Measurements from ENCODE around the gene OSTN. TPM values are rescaled to one million over a fixed set of nuclear protein-coding genes. Genes with fewer than 3 reads are reported as not detected.

OSTN gene
- total RNA-seq, 2 donors from 2014 or later: 0.09 TPM; not detected in 1

DNA sequence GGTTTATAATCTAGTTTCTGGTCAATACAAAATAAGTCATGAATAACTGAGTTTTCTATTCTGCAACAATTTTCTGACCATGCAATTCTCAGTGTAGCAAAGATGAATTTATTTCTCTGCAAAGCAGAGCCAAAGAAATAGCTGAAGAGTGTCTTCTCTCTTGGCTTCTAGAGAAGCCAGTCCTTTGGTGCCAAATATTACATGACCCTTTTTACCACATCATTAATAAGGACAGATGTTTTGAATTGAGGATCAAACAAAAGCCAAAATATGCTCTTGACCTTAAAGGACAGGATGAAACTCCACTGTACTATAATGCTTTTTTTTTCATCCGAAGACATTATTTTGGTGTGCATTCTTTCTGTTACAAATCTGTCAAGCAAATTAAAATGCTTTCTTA lies 40.2 kb upstream of the OSTN start:
- Histone ChIP-seq H3K36me3 (no peaks in the 10 kb centered on the region), H3K27ac (no peak overlapping the region), H3K27me3 (replicated peaks; ENCODE audit: insufficient read depth) (no peaks in the 10 kb centered on the region), H3K4me3 (no peak overlapping the region), H3K4me1 (replicated peaks) (no peaks in the 10 kb centered on the region), H3K9me3 (no peaks in the 10 kb centered on the region)
- intact Hi-C loops (cut with DNase I): no loop called here
- WGBS: 64% methylated on average over 1 of the region's 1 CpG
- no peak for TF ChIP-seq CTCF (IDR thresholded peaks at IDR 0.05)
- no peak for TF ChIP-seq POLR2A (IDR thresholded peaks at IDR 0.05)
- no peak for TF ChIP-seq POLR2AphosphoS5 (IDR thresholded peaks at IDR 0.05)
- DNase-seq (ENCODE audit: low spot score): no peak

GRCh38 chr3:191165802-191166201 lies 33.2 kb upstream of the OSTN start:
- H3K36me3 ChIP-seq: no peaks in the 10 kb centered on the region
- intact Hi-C loops (cut with DNase I): no loop called here

DNA sequence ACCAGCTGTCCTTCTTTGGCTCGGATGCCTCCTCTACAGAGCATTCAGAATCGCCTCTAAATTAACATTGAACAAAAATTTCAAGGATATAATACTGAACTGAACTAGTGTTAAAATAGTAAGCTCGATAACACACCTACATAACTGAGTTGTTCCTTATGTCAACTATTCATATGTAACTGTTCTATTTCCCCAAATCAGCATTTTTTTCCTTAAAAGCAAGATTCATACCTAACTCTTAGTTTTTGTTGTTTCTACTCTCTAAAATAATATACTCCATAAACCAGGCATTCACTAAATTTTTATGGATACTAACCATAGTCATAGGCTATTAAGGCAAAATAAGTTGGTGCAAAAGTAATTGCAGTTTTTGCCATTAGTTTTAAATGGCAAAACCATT lies 32.7 kb upstream of the OSTN start:
- TF ChIP-seq POLR2AphosphoS5 (IDR thresholded peaks at IDR 0.05) (no peak), POLR2A (IDR thresholded peaks at IDR 0.05) (no peak), CTCF (IDR thresholded peaks at IDR 0.05) (no peak)
- DNase-seq (ENCODE audit: low spot score): no peak
- intact Hi-C loops (cut with DNase I): no loop called here
- no peak overlapping the region for H3K27ac ChIP-seq
- no peak overlapping the region for H3K4me3 ChIP-seq
- no peaks in the 10 kb centered on the region for H3K27me3 ChIP-seq (replicated peaks; ENCODE audit: insufficient read depth)
- WGBS: 90% methylated on average over 3 of the region's 3 CpGs
- no peaks in the 10 kb centered on the region for H3K36me3 ChIP-seq
- H3K9me3 ChIP-seq: no peaks in the 10 kb centered on the region
- no peaks in the 10 kb centered on the region for H3K4me1 ChIP-seq (replicated peaks)

More at GRCh38 chr3:191165802-191166201, 33.2 kb upstream of the OSTN start:
- Histone ChIP-seq H3K27me3 (replicated peaks; ENCODE audit: insufficient read depth) (no peaks in the 10 kb centered on the region), H3K27ac (no peak overlapping the region), H3K4me1 (replicated peaks) (no peaks in the 10 kb centered on the region), H3K4me3 (no peak overlapping the region), H3K9me3 (no peaks in the 10 kb centered on the region)
- DNase-seq (ENCODE audit: low spot score): no peak
- no peak for TF ChIP-seq POLR2A (IDR thresholded peaks at IDR 0.05)
- TF ChIP-seq CTCF (IDR thresholded peaks at IDR 0.05): no peak
- no peak for TF ChIP-seq POLR2AphosphoS5 (IDR thresholded peaks at IDR 0.05)
- 92% methylated on average over 1 of the region's 1 CpG for WGBS

DNA sequence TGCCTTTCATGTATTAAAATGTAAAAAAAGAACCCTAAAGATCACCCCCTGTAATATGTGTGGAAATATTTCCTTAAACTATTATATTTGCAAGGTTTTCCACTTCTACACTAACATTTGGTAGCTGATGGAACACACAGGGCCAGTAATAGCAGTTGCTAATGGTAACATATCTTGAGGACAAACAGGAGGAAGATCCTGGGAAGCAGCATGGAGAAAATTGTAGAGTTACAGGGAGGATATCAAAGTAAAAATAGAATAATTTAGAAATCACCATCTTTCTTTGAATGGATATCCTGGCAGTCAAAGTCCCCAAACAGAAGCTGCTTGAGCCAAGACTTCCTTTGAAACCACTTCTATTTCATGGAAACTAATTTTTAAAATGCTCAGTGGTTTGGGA lies 29.5 kb upstream of the OSTN start:
- TF ChIP-seq CTCF (IDR thresholded peaks at IDR 0.05) (no peak), POLR2A (IDR thresholded peaks at IDR 0.05) (no peak), POLR2AphosphoS5 (IDR thresholded peaks at IDR 0.05) (no peak)
- intact Hi-C loops (cut with DNase I): no loop called here
- H3K9me3 ChIP-seq: no peaks in the 10 kb centered on the region
- no peak overlapping the region for H3K27ac ChIP-seq
- no peaks in the 10 kb centered on the region for H3K36me3 ChIP-seq
- no peaks in the 10 kb centered on the region for H3K27me3 ChIP-seq (replicated peaks; ENCODE audit: insufficient read depth)
- no peak overlapping the region for H3K4me3 ChIP-seq
- H3K4me1 ChIP-seq (replicated peaks): no peaks in the 10 kb centered on the region
- no peak for DNase-seq (ENCODE audit: low spot score)

- Histone ChIP-seq H3K9me3 (no peaks in the 10 kb centered on the region), H3K36me3 (no peaks in the 10 kb centered on the region), H3K27me3 (replicated peaks; ENCODE audit: insufficient read depth) (no peaks in the 10 kb centered on the region), H3K4me1 (replicated peaks) (no peaks in the 10 kb centered on the region), H3K4me3 (no peak overlapping the region), H3K27ac (no peak overlapping the region)
- no peak for TF ChIP-seq POLR2AphosphoS5 (IDR thresholded peaks at IDR 0.05)
- no peak for TF ChIP-seq POLR2A (IDR thresholded peaks at IDR 0.05)
- no peak for TF ChIP-seq CTCF (IDR thresholded peaks at IDR 0.05)
- intact Hi-C loops (cut with DNase I): no loop called here
- no peak for DNase-seq (ENCODE audit: low spot score)
- 91% methylated on average over 2 of the region's 2 CpGs for WGBS
Observed at GRCh38 chr3:191170097-191170496, 28.9 kb upstream of the OSTN start.
